ENCODE measurements around the gene TMEM232. TPM values are rescaled to one million over a fixed set of nuclear protein-coding genes. Genes with fewer than 3 reads are reported as not detected.

Gene TMEM232
- polyA plus RNA-seq, 1 donor (not counting 4 experiments of a cell fraction or from before 2014, with no cell fraction given), result 1.00 TPM

DNA sequence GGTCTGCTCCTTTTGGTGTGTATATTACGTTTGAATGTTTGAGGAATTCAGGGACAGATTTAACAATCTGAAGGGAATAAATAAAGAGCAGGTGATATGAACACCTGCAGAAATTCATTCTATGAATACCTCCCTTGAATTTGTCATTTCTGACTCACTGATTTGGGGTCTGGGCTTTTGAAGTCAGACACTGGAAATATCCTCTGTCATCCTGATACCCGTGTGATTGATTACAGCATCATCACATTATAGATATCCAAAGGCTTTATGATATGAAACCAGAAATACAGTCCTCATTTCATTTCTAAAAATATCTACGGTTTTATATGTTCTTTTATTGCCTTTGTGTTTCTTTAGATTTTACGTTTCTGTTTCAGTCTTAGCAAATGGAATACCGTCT, 68.5 kb downstream of the TMEM232 start:
- FAIRE-seq (no peak), DNase-seq (ENCODE audit: low read depth, low spot score) (no peak)
- TF ChIP-seq EZH2 (IDR thresholded peaks at IDR 0.05; ENCODE audit: low read length), result no peak
- TF ChIP-seq, protein P1, sequence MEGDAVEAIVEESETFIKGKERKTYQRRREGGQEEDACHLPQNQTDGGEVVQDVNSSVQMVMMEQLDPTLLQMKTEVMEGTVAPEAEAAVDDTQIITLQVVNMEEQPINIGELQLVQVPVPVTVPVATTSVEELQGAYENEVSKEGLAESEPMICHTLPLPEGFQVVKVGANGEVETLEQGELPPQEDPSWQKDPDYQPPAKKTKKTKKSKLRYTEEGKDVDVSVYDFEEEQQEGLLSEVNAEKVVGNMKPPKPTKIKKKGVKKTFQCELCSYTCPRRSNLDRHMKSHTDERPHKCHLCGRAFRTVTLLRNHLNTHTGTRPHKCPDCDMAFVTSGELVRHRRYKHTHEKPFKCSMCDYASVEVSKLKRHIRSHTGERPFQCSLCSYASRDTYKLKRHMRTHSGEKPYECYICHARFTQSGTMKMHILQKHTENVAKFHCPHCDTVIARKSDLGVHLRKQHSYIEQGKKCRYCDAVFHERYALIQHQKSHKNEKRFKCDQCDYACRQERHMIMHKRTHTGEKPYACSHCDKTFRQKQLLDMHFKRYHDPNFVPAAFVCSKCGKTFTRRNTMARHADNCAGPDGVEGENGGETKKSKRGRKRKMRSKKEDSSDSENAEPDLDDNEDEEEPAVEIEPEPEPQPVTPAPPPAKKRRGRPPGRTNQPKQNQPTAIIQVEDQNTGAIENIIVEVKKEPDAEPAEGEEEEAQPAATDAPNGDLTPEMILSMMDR (optimal IDR thresholded peaks at IDR 0.05 in 1 of 3, IDR thresholded peaks at IDR 0.05 in 1 of 3, conservative IDR thresholded peaks at IDR 0.05 in 1 of 3; ENCODE audit: extremely low read depth in 1 of 3, insufficient read depth in 2 of 3, low read length in 3 of 3), result no peak
- H3K27ac ChIP-seq (ENCODE audit: control insufficient read depth, insufficient read depth, low read length), result no peak overlapping the region
- H3K27me3 ChIP-seq (ENCODE audit: control insufficient read depth, extremely low read depth, insufficient read depth, low read length), result no peaks in the 10 kb centered on the region
- no peaks in the 10 kb centered on the region for H3K79me2 ChIP-seq (ENCODE audit: control insufficient read depth, insufficient read depth, low read length)
- no peak overlapping the region for H3K4me3 ChIP-seq (ENCODE audit: control insufficient read depth in 2 of 3, extremely low read depth in 1 of 3, insufficient read depth in 2 of 3, low read depth in 1 of 3, low read length in 3 of 3)
- no peaks in the 10 kb centered on the region for H3K9me1 ChIP-seq (ENCODE audit: control insufficient read depth, extremely low read depth, insufficient read depth, low read length)
- H3K4me2 ChIP-seq (ENCODE audit: control insufficient read depth, extremely low read depth, insufficient read depth, low read depth, low read length), result no peak overlapping the region
- H3K9ac ChIP-seq (ENCODE audit: control insufficient read depth, extremely low read depth, insufficient read depth, low read length), result no peak overlapping the region
- dilution Hi-C loops (cut with MboI; ENCODE audit: extremely low pct_ligation_motif_present, low sequenced_read_pairs), result no loop called here
- no peaks in the 10 kb centered on the region for H4K20me1 ChIP-seq (ENCODE audit: control insufficient read depth, extremely low read depth, insufficient read depth, low read length)
- no peak overlapping the region for H2AFZ ChIP-seq (ENCODE audit: control insufficient read depth, low read length)
- no peaks in the 10 kb centered on the region for H3K36me3 ChIP-seq (ENCODE audit: control insufficient read depth in 2 of 2, extremely low read depth in 1 of 2, insufficient read depth in 2 of 2, low read length in 2 of 2)
- H3K9me3 ChIP-seq (ENCODE audit: control insufficient read depth, low read depth, low read length), result no peaks in the 10 kb centered on the region
- H3K4me1 ChIP-seq (ENCODE audit: control insufficient read depth, extremely low read depth, insufficient read depth, low read length), result no peaks in the 10 kb centered on the region

DNA sequence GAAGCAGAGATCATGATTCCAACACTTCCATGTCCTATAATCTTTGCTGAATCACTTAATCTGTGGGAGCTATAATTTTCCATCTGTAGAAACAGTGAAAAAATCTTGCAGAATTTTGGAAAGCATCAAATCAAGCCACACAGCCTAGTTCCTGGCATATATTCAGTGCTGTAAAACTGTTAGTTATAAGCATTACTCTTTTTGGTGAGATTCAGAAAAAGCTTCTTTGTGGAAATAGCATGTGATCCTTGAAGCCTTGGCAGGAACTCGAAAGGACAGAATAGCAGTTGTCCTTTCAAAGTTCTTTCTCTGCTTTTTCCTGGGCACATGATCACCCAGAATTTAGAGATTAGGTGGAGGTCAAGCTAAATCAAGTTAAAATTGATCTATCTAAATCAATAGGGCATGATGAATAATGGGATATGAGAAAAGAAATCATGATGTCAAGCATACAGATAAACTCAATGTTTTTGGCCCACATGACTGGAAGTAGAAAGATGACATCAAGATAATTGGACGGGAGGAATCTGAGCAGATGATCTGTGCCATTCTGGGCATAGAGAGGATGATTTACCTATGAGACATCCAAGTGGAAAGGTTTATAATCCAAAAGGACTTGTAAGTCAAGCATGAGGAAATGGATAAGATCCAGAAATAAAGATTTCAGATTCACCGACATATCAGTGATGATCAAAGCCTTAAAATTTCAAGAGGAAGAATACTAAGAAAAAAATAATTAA, 73.1 kb downstream of the TMEM232 start:
- H3K36me3 ChIP-seq (ENCODE audit: control insufficient read depth in 2 of 2, extremely low read depth in 1 of 2, insufficient read depth in 2 of 2, low read length in 2 of 2), result no peaks in the 10 kb centered on the region
- no peaks in the 10 kb centered on the region for H3K79me2 ChIP-seq (ENCODE audit: control insufficient read depth, insufficient read depth, low read length)
- no peak for FAIRE-seq
- dilution Hi-C loops (cut with MboI; ENCODE audit: extremely low pct_ligation_motif_present, low sequenced_read_pairs), result no loop called here
- no peak overlapping the region for H2AFZ ChIP-seq (ENCODE audit: control insufficient read depth, low read length)
- H3K4me1 ChIP-seq (ENCODE audit: control insufficient read depth, extremely low read depth, insufficient read depth, low read length), result no peaks in the 10 kb centered on the region
- DNase-seq (ENCODE audit: low read depth, low spot score), result no peak
- no peaks in the 10 kb centered on the region for H3K9me1 ChIP-seq (ENCODE audit: control insufficient read depth, extremely low read depth, insufficient read depth, low read length)
- H3K27me3 ChIP-seq (ENCODE audit: control insufficient read depth, extremely low read depth, insufficient read depth, low read length), result no peaks in the 10 kb centered on the region
- no peak overlapping the region for H3K4me3 ChIP-seq (ENCODE audit: control insufficient read depth in 2 of 3, extremely low read depth in 1 of 3, insufficient read depth in 2 of 3, low read depth in 1 of 3, low read length in 3 of 3)
- H3K9ac ChIP-seq (ENCODE audit: control insufficient read depth, extremely low read depth, insufficient read depth, low read length), result no peak overlapping the region
- H3K27ac ChIP-seq (ENCODE audit: control insufficient read depth, insufficient read depth, low read length), result no peak overlapping the region
- no peaks in the 10 kb centered on the region for H4K20me1 ChIP-seq (ENCODE audit: control insufficient read depth, extremely low read depth, insufficient read depth, low read length)
- H3K9me3 ChIP-seq (ENCODE audit: control insufficient read depth, low read depth, low read length), result no peaks in the 10 kb centered on the region
- no peak overlapping the region for H3K4me2 ChIP-seq (ENCODE audit: control insufficient read depth, extremely low read depth, insufficient read depth, low read depth, low read length)
- no peak for TF ChIP-seq EZH2 (IDR thresholded peaks at IDR 0.05; ENCODE audit: low read length)
- TF ChIP-seq, protein P1 (optimal IDR thresholded peaks at IDR 0.05 in 1 of 3, IDR thresholded peaks at IDR 0.05 in 1 of 3, conservative IDR thresholded peaks at IDR 0.05 in 1 of 3; ENCODE audit: extremely low read depth in 1 of 3, insufficient read depth in 2 of 3, low read length in 3 of 3), result no peak

All from keratinocyte (primary cell).